ENCODE measurements around the gene ABLIM2. TPM values are rescaled to one million over a fixed set of nuclear protein-coding genes. Genes with fewer than 3 reads are reported as not detected.

ABLIM2 gene
- total RNA-seq, 1 experiment from 2014 or later, result 2.7 TPM

DNA sequence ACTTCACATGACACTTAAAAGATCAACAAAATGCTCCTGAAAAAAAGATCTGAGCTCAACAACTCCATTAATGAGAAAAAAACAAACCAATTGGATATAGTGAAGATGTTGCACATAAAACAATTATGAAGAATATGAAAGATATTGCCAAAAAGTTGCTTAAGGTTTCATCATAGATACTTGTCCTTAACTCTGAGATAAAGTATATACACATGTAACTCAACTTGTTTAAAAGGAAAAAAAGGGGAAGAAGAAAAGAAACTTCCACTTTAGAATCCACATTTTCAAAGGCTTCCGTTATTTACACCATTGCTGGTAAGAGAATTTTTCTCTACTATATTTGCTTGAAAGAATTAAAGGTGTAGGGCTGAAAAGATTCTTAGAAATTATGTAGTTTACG, 221.6 kb downstream of the ABLIM2 start:
- peak overlapping the region; percentile 45 for H3K27ac ChIP-seq (ENCODE audit: low read depth, low read length, poor library complexity, severe bottlenecking)
- ChIA-PET POLR2A (ENCODE audit: low non-redundant PET) (no interaction called here), CTCF (interaction anchor here (0.5 to 1.2 kb wide), 2 partner anchors 93 to 135 kb away, joined by 3 to 6 read pairs; no protein-coding TSS in a partner anchor)
- H3K27me3 ChIP-seq (replicated peaks; ENCODE audit: insufficient read depth, low read depth, low read length, poor library complexity), result no peaks in the 10 kb centered on the region
- no peaks in the 10 kb centered on the region for H3K9me3 ChIP-seq (ENCODE audit: low read depth, low read length, poor library complexity, severe bottlenecking)
- no peak for TF ChIP-seq EZH2 (IDR thresholded peaks at IDR 0.05; ENCODE audit: borderline replicate concordance, low read depth, low read length, poor library complexity, severe bottlenecking)
- TF ChIP-seq, protein P1, sequence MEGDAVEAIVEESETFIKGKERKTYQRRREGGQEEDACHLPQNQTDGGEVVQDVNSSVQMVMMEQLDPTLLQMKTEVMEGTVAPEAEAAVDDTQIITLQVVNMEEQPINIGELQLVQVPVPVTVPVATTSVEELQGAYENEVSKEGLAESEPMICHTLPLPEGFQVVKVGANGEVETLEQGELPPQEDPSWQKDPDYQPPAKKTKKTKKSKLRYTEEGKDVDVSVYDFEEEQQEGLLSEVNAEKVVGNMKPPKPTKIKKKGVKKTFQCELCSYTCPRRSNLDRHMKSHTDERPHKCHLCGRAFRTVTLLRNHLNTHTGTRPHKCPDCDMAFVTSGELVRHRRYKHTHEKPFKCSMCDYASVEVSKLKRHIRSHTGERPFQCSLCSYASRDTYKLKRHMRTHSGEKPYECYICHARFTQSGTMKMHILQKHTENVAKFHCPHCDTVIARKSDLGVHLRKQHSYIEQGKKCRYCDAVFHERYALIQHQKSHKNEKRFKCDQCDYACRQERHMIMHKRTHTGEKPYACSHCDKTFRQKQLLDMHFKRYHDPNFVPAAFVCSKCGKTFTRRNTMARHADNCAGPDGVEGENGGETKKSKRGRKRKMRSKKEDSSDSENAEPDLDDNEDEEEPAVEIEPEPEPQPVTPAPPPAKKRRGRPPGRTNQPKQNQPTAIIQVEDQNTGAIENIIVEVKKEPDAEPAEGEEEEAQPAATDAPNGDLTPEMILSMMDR (conservative IDR thresholded peaks at IDR 0.05; ENCODE audit: low read depth, low read length), result no peak
- H3K36me3 ChIP-seq (ENCODE audit: insufficient read depth, low read length, poor library complexity, severe bottlenecking), result no peaks in the 10 kb centered on the region
- H3K4me1 ChIP-seq (ENCODE audit: insufficient read depth, low read length, poor library complexity, severe bottlenecking), result peaks cover 15% of the 10 kb centered on the region
- no TSS peak for BruUV-seq (replicated peaks)
- H3K4me3 ChIP-seq (ENCODE audit: low read depth, low read length, poor library complexity, severe bottlenecking), result no peak overlapping the region
- DNase-seq (ENCODE audit: low spot score), result no peak
- intact Hi-C loops (cut with micrococcal nuclease; ENCODE audit: unreplicated experiment), result no loop called here

DNA sequence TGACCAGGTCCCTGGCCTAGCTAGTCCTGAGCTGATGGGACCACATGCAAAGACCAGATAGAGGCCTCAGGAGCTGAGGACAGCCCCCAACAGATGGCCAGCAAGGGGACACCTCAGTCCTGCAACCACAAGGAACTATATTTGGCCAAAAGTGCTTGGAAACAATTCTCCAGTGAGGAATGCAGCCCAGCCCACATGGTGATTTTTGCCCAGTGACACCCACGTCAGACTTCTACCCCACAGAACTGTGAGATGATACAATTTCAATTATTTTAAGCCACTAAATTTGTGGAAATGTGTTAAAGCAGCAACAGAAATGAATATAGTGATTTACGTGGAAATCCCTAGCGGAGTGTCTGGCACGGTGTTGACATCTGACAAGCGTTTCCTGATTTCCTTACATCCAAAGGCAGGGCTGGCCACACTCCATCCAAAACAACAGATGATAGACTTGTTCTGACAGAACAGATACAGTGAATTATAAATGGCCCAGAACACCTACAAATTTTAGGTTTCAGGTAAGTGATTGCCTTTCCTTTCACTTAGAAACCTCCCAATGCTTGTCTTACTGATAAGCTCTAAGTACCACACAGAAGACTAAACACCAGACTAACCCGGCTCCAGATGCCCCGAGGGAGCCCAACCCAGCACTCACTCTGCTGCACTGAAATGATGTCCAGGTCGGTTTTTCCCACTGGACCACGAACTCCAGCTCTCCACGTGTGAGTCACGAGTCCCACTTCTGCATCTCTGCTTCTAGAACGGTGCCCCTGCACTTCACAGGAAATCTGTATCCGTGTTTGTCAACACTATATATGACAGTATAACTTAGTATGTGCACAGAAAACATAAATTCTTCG, 224.7 kb downstream of the ABLIM2 start:
- H3K27ac ChIP-seq (ENCODE audit: low read depth, low read length, poor library complexity, severe bottlenecking), result no peak overlapping the region
- POLR2A ChIA-PET (ENCODE audit: low non-redundant PET), result no interaction called here

DNA sequence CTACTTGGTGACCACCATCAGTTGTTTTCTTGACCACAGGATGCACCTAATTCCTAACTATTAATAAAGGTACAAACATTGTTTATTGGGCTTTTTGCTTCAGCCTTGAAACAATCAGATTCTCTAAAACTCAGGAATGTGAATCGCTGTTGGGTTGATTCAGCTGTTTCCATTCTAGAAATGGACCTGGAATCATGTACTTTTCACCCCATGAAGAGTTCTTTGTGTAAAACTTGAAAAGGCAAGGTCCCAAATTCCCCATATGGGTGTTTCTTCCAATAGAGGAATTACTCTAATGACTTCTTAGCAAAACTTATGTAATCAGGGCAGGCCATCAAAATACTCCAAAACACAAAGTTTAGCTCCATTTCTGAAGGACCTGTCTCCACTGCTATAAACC, 226.3 kb downstream of the ABLIM2 start:
- no TSS peak for BruUV-seq (replicated peaks)
- ChIA-PET POLR2A (ENCODE audit: low non-redundant PET) (interaction anchor here (0.6 kb wide), 1 partner anchor 13 kb away, joined by 8 read pairs; no protein-coding TSS in a partner anchor), CTCF (interaction anchor here (0.6 kb wide), 1 partner anchor 27 kb away, joined by 4 read pairs; no protein-coding TSS in a partner anchor)
- intact Hi-C loops (cut with micrococcal nuclease; ENCODE audit: unreplicated experiment), result no loop called here
- no peak overlapping the region for H3K27ac ChIP-seq (ENCODE audit: low read depth, low read length, poor library complexity, severe bottlenecking)
- TF ChIP-seq EZH2 (IDR thresholded peaks at IDR 0.05; ENCODE audit: borderline replicate concordance, low read depth, low read length, poor library complexity, severe bottlenecking), result no peak
- TF ChIP-seq, protein P1 (conservative IDR thresholded peaks at IDR 0.05; ENCODE audit: low read depth, low read length), result no peak
- no peaks in the 10 kb centered on the region for H3K9me3 ChIP-seq (ENCODE audit: low read depth, low read length, poor library complexity, severe bottlenecking)
- H3K36me3 ChIP-seq (ENCODE audit: insufficient read depth, low read length, poor library complexity, severe bottlenecking), result no peaks in the 10 kb centered on the region
- no peak overlapping the region for H3K4me3 ChIP-seq (ENCODE audit: low read depth, low read length, poor library complexity, severe bottlenecking)
- peaks cover 23% of the 10 kb centered on the region for H3K4me1 ChIP-seq (ENCODE audit: insufficient read depth, low read length, poor library complexity, severe bottlenecking)
- no peaks in the 10 kb centered on the region for H3K27me3 ChIP-seq (replicated peaks; ENCODE audit: insufficient read depth, low read depth, low read length, poor library complexity)
- DNase-seq (ENCODE audit: low spot score), result no peak

More for the DNA sequence above, 224.7 kb downstream of the ABLIM2 start:
- CTCF ChIA-PET, result no interaction called here
- no peaks in the 10 kb centered on the region for H3K36me3 ChIP-seq (ENCODE audit: insufficient read depth, low read length, poor library complexity, severe bottlenecking)
- H3K4me1 ChIP-seq (ENCODE audit: insufficient read depth, low read length, poor library complexity, severe bottlenecking), result peaks cover 24% of the 10 kb centered on the region
- no peaks in the 10 kb centered on the region for H3K9me3 ChIP-seq (ENCODE audit: low read depth, low read length, poor library complexity, severe bottlenecking)
- intact Hi-C loops (cut with micrococcal nuclease; ENCODE audit: unreplicated experiment), result no loop called here
- TF ChIP-seq, protein P1 (conservative IDR thresholded peaks at IDR 0.05; ENCODE audit: low read depth, low read length), result no peak
- no peak for TF ChIP-seq EZH2 (IDR thresholded peaks at IDR 0.05; ENCODE audit: borderline replicate concordance, low read depth, low read length, poor library complexity, severe bottlenecking)
- no peaks in the 10 kb centered on the region for H3K27me3 ChIP-seq (replicated peaks; ENCODE audit: insufficient read depth, low read depth, low read length, poor library complexity)
- H3K4me3 ChIP-seq (ENCODE audit: low read depth, low read length, poor library complexity, severe bottlenecking), result no peak overlapping the region
- BruUV-seq (replicated peaks), result no TSS peak
- no peak for DNase-seq (ENCODE audit: low spot score)
